Umbilical cord (tissue), 2 donors: ENCODE results near the gene LPCAT1. TPM values are rescaled to one million over a fixed set of nuclear protein-coding genes. Genes with fewer than 3 reads are reported as not detected.
"Not testable (repeated sequence)": the region's sequence is repeated elsewhere in the genome, so short reads cannot be mapped to it uniquely, and the experiment has no call there.

ENCODE experiments used
- DNase-seq: peaks from one replicate; pipeline ENCODE4 v3.0.0-alpha.2; 2015; ENCODE audit warnings: low spot score
- total RNA-seq: library from RNA; depleted of rRNA; stranded (reverse); fragments of >200 nt; gene quantifications from one replicate; pipeline ENCODE4 v1.2.3, GENCODE V29; 2014; ENCODE audit warnings: low replicate concordance; ENCODE audit not compliant: insufficient read depth

The LPCAT1 gene
- total RNA-seq, 1 donor from 2014 or later = 46.0 TPM

DNA sequence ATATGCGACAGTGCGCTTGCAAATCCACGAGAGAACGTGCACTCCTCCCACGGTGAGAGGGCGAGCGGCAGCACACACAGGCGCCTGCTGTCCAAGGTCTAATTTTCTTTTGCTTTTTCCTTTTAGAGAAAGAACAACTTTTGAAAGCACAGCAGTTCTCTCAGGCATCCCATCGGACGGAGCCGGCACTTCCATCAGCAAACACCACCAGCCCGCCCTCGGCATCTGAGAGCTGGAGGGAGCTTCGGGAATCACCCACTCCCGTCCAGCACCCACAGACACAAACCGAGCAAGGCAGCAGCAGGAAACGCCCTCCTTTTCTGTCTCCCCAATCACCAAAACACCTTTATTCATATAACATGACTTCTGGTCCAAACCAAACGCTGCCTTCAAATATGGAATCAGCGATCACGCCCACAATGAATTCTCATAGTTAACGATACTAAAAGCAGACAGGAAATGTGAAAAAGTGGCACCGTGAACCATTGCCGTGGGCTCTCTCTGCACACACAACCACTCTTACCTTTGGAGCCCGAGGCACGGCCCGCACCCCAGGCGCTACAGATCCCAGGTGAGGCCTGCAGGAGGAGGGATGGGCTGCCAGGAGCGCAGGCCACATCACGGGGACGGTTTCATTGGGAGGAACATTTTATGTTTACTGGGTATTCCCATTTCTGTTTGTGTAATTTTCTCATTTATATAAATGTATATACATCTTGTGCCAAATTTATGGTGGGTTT lies 14.2 kb downstream of the LPCAT1 start:
- no peak for DNase-seq

DNA sequence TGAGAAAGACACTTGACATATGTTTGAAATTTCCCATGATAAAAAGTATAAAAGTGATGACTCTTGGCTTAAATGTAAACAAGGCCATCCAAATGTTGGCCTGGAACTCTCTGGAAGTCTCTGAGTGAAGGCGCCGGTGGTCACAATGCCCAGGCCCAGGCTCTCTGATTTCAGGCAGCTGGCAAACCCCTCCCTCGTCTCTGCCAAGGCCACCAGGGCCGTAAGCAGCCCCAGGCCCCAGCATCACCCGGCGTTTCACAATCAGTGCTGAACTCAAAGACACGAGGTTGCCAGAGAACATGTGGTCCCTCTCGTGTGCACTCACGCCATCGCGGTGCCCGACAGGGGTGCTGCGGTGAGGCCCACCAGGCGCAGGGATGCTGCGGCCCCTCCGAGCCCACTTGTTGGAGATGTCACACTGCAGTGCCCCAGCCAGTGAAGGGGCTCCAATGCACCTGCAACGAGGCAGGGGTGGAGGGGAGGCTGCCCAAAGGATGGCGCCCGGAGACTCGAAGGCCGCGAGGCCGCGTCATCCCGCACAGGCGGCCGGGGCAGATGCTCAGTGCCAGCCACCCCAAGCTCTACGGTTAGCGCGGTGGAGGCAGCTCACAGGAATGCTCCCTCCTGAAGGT lies 15.0 kb downstream of the LPCAT1 start:
- no peak for DNase-seq

DNA sequence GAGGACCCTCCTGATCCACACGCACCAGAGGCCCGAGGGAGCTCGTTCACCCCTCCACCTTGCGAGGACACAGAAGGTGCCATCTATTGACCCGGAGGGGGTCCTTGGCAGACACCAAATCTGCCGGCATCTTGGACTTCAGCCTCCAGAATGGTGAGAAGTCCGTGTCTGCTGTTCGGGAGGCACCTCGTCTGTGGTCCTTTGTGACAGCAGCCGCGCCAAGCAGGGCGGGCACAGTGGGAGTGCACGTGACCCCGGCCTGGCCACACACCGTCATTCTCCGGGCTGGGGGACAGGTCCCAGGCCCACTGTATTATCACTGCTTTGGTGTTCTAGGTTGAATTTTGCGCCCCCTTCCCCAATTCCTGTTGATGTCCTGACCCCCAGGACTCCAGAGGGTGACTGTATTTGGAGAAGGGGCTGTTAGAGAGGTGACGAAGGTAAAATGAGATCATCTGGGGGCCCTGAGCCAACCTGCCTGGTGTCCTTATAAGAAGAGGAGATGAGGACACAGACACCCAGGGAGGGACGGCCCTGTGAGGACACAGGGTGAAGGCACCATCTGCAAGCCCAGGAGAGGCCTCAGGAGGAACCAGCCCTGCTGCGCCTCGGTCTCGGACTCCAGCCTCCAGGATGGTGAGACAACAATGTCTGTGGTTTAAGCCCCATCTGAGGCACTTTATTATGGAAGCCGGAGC lies 15.7 kb downstream of the LPCAT1 start:
- no peak for DNase-seq

DNA sequence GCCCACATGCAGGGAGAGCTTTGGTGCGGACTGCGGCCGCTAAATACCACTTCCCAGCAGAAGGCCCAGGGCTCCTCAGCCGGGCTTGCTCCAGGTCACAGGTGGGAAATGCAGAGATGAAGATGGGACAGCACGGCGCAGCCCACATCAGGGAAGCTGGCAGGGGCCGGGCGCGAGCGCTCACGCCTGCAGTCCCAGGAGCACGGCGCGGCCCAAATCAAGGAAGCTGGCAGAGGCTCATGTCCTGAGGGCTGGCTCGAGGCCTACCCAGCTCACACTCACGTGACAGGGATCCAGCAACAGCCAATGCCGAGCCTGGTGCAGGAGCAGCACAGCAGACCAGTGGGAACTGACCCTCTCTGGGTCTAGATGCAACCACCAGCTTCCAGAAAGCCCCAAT lies 16.3 kb downstream of the LPCAT1 start:
- DNase-seq = no peak

DNA sequence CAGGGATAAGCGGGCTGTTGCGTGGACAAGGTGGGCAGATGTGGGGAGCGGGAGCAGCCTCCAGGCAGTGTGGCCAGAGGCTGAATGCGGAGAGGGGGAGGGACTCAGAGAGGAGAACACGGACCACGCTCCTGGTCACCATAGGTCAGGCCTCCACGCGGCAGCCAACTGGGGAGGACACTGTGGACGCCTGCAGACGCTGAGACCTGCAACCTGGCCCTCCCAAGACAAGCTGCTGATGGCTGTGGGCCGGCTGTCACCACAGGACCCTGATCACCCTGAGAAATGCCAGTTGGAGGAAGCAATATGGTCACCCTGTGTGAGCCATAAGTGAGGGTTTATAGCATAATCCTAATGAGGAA lies 16.8 kb downstream of the LPCAT1 start:
- DNase-seq = no peak

DNA sequence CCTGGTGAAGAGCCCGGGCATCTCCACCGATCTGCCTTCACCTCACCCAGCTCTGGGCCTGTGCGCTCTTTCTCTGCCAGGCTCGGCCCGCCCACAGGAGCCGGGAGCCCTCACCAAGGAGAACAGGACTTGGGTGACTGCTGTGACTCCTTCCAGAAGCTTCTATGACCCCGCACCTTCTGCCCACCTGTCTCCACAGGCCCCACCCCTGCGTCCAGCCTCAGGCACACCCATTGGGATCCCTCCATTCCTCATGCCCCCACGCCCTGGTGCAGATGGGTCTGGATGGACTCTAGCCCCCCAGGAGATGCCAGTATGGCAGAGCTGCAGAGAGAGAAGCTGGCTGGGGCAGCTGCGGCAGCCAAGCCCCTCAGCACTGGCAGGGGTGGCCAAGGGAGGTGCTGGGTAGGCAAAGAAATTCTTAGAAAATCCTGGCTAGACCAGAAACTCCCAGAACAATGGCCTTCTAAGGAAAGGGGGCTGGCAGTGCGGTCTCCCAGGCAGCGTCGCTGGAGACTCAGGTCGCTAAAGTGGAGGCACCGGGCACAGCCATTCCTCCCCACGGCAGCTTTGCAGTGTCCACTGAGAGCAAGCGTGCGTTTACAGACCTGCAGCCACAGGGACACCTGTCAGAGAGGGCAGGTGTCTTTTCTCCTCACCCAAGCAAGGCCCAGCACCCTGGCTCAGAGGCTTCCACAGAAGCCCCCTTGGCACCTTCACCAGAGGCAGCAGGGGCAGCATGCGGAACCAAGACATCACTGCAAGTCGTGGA lies 17.3 kb downstream of the LPCAT1 start:
- DNase-seq = no peak

DNA sequence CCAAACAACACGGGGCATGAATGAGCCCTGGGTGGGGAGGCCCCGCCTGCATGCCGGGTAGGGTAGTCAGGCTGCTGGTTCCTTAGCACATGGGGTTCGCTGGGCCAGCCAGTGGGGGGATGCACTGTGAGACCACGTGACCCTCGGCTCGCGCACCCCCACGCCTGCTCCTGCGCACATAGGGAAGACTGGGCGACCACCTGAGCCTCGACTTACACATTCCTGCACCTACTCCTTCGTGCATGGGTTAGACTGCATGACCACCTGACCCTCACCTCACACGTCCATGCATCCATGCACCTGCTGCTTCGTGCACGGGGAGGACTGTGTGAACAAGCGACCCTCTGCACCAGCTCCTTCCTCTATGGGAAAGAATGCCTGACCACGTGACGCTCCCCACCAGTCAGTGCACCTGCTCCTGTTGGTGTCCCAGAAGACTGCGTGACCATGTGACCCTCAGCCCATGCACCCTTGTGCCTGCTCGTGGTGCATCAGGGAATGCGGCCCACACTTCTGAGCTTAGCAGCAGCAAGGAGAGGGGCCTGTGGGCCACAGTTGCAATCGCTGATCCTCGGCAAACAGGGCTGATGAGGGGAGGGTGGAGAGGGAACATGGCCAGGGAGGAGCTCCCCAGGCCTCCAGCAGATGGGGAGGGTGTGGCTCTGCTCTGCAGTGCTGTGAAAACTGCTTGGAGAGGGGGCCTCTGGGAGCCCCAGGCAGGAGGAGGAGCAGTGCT lies 18.1 kb downstream of the LPCAT1 start:
- peak; percentile 73 for DNase-seq

DNA sequence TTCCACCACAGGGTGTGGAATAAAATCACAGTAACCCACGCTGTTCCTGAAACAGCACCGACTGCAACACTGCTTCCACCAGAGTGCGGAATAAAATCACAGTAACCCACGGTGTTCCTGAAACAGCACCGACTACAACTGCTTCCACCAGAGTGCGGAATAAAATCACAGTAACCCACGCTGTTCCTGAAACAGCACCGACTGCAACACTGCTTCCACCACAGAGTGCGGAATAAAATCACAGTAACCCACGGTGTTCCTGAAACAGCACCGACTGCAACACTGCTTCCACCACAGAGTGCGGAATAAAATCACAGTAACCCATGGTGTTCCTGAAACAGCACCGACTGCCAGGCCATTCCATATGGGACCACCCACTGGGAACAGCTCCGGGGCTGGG lies 18.7 kb downstream of the LPCAT1 start:
- DNase-seq = not testable (repeated sequence)

DNA sequence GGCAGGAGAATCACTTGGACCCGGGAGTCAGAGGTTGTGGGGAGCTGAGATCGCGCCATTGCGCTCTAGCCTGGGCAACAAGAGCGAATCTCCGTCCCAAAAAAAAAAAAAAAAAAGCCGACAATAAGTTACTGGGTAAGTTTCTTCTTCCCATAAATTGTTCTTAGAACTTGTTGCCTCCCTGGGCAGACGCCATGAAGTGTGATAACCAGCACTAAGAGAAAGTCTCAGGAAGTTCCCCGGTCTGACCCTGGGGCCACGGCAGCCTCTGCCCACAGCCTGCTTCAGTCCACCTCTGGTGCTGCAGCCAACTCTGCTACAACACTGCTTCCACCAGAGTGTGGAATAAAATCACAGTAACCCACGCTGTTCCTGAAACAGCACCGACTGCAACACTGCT lies 19.1 kb downstream of the LPCAT1 start:
- DNase-seq = no peak

DNA sequence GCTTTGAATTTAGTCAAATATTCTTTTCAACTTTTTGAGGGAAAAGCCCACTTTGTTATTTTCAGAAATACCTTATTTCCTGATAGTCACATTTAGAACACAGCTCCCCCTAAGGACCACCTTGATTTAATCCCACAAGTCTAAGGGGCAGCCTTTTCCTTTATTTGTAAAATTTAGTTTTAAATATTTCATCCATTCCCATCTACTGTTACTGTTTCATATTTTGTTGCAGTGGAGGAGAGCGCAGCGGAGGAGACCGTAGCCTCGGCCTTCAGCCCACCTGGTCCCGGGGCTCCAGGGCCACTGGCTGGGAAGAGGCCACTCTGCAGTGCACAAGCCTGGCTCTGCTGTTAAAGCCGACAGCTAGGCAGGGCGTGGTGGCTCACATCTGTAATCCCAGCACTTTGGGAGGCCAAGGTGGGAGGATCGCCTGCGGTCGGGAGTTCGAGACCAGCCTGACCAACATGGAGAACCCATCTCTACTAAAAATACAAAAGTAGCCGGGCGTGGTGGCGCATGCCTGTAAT lies 19.6 kb downstream of the LPCAT1 start:
- DNase-seq = no peak

DNA sequence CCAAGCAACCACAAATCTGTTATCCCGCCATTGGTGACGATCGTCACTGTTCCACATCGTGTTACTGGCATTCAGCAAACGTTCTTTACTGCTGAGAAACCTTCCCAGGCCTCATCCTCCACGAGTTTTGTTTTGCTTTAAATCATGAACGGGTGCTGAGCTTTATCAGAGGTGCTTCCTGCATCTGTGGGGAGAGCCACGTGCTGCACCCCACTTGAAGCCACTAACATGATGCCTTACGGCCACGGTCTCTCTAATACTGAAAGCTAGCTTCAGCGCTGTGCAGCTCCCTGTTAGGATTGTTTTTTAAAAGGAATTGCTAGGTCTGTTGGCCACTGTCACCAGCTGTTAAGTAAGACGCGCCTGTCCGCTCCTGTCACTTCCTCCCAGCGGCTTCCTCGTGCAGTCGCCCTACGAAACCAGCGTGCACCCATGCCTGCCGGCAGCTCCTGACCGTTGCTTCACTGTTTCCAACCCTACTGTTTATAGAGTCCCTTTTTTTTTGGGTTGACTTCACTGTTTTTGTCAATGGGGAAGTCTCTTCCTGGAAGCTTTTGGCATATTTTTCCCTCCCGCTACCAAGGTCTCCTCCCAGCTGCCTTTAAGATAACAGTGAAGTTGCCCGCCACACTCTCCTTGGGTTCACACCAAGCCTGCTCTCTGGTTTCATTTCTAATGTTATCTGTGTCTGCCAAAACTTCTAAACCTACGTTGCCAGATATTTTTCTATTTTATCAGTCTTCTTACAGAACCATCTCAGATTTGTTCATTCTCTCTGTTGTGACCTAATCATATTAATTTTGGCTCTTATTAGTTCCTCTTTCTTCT lies 20.3 kb downstream of the LPCAT1 start:
- peak; percentile 44 for DNase-seq

DNA sequence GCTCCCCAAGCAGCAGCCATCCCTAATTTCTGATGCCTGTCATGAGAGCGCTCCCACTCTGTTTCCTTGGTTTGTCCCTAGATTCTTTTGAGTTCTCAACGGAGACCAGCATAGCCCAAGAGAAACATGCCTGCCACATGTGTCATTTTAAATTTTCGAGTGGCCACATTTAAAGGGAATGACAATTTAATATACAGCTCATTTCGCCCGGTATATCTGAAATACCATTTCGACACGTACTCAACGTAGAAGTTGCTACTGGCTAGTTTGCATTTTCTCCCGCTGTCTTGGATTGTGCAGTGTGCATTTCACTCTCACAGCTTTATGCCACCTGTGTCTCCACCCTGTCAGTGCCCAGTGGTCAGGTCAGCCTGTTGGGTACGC lies 21.0 kb downstream of the LPCAT1 start:
- no peak for DNase-seq

DNA sequence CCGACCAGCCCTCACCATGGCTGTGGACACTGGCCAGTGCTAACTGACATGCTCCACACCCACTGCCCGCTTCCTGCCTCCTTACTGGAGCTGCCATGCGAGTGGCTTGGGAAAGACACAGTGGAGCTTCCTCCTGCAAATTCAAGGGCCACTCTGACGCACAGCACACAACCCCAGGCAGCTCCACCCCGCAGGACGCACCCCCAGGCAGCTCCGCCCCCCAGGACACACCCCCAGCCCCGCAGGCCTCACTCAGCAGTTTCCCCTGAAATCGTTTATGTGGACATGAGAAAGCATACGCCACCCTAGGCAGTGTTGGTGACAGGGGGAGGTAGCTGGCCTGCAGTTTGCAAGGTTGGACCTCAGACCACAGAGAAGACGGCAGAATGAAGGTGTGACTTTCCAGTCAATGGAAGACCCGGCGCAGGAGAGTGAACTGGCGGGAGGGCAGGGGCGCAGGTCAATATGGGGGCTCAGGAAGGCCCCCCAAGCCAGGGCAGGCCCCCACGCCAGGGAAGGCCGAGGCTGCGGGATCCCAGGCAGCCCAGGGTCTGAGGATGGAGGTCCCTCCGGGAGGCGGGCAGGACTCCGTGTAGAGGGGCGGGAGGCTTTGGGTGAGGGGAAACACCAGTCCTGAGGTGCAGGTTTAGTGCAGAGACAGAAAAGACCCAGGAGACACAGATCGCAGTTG lies 21.6 kb downstream of the LPCAT1 start:
- DNase-seq = peak; percentile 21

DNA sequence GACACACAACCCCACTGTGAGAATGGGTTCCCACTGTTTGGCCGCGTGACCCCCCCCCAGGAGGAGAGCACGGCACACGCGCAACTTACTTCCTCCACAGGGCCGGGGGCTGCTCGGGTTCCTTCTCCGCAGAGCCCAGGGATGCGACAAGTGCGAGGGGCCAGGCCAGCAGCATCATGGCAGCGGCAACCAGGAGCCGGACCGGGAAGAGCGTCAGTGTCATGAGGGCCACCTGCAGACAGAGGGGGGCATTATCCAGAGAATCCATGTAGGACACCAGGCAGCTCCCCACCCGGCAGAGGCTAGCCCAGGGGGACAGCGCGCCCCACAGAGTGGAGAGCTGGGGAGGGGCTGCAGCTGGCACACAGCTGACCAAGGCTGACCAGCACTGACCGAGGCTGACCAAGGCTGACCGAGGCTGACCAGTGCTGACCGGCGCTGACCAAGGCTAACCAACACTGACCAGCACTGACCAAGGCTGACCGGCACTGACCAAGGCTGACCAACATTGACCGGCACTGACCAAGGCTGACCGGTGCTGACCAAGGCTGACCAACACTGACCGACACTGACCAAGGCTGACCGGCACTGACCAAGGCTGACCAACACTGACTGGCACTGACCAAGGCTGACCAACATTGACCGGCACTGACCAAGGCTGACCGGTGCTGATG lies 22.3 kb downstream of the LPCAT1 start:
- DNase-seq = no peak

DNA sequence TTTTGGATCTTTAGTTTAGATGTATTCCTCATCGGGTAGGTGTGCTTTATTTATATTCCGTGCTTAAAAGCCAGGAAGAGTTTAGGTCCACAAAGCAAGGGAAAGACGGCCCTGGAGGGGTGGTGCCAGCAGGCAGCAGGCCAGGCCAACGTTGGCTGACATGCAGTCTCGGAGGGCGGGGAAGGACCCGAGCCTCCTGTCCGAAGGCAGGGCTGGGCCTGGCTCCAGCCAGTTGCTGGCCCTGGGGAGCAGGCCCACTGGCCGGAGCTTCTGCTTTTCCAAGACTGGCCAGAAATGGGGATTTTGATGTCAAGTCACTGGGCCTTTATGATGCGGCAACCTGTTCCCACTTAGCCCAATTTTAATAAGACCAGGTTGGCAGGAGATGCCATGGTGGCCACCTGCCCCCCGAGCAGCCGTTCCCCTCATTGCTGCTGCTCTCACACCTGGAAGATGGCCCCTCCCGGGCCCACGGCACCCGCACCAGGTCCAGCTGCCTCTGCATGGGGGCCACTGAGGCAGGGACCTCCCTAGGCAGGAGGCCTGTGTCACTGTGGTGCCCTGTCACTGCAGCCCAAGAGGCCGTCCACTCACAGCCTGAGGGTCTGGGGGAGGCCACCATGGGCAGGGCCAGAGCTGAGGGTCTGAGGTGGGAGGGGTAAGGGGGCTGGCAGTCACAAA lies 23.2 kb downstream of the LPCAT1 start:
- peak; percentile 29 for DNase-seq

DNA sequence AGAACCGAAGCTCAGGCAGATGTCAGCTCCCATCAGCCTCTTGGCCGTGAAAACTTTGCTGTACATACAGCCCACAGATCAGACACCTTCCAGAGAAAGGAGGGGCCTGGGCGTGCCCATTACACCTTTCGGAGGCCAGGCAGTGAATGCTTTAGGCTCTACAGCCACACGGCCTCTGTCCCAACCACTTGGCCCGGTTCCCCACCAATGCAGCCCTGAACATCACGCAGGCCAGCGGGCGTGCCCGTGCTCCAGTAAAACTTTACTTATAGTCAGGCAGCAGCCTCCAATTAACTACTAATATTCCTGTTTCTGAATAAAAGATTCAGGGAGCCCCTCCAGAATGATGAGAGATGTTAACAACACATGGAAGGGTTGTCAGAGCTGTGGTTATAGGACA lies 23.9 kb downstream of the LPCAT1 start:
- DNase-seq = no peak

DNA sequence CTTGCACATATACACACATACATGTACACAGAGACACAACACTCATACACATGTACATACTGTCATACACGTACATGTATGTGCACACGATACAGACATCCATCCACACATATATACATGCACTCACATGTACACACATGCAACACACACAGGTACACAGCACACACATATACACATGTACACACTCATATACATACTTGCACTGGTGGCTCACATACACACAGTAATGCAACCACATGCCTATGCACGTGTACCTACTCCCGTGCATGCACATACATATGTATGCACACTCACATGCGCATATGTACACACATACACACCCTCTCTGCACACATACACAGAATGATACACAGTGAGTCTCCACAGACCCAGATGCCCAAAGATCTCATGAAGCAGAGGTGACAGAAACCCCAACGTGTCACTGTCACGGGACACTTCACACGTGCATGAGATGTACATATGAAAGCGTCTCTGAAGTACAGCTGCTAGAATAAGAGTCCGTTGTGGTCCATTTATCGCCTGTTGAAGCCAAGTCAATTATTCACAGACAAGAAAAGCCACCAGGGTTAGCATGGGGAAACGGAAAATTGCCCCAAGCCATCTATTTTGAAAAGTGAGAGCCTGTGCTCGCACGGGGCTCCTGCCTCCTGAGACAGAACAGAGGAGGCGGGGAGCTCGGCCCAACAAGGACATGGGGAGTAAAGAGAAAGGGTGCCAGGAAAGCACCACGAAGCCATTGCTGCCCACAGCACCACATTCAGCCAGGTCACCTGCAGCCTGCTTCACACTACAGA lies 24.9 kb downstream of the LPCAT1 start:
- no peak for DNase-seq
